K562 (cell line): ENCODE data around the gene NCOA1. TPM values are rescaled to one million over a fixed set of nuclear protein-coding genes. Genes with fewer than 3 reads are reported as not detected.

ENCODE experiments used
- ATAC-seq: fragments of 200-7000 bp; cut with Tn5 transposase; 3 replicates; pipeline ENCODE4 v1.9.1; 2020; ENCODE audit warnings: moderate library complexity
- BruUV-seq: library from RNA; stranded (reverse); fragments of 400-500 nt; replicated peaks from 2 replicates; lab custom pipeline; 2021; lab: Mats Ljungman, UMichigan
- CTCF ChIA-PET: fragments of 300-600 bp; formaldehyde crosslinking; extraction: SDS; loops from one replicate; lab custom pipeline; 2021; ENCODE audit warnings: low intra/inter-chr PET ratio; lab: Yijun Ruan, JAX
- POLR2A ChIA-PET: fragments of 300-600, 350-650 bp; sonication (Branson Sonifier 250); formaldehyde crosslinking; extraction: SDS; loops from one replicate; lab custom pipeline; 2021; ENCODE audit warnings: antibody characterized with exemption, inconsistent platforms; lab: Yijun Ruan, JAX
- DNase-seq, 4 experiments: peaks; one replicate each; pipeline versions ENCODE4 v3.0.0 to v3.0.0-alpha.2; 2011 to 2018; ENCODE audit warnings: low spot score in 3 of 4, mixed read lengths in 3 of 4; ENCODE audit errors: extremely low read depth in 1 of 4
- FAIRE-seq: peaks from 2 replicates; lab custom pipeline; 2011; peaks lifted over from hg19 to GRCh38; lab: Jason Lieb, UNC
- H2AFZ ChIP-seq: 2 replicates; pipeline ENCODE4 v1.6.0; 2011; ENCODE audit warnings: low read depth, low read length, control low read depth, inconsistent platforms
- H3K27ac ChIP-seq: fragments of 200-600 bp; 3 replicates; pipeline ENCODE4 v1.8.0; 2011; ENCODE audit warnings: low read depth, mild to moderate bottlenecking, control low read depth, inconsistent platforms, low read length, moderate library complexity, mixed read lengths; ENCODE audit errors: extremely low read depth
- H3K27me3 ChIP-seq, 2 experiments: fragments of 300-600 bp in 1 of 2; 2 replicates in 1 of 2; 3 replicates in 1 of 2; pipeline versions ENCODE4 v1.6.0 to v1.8.0; 2011; ENCODE audit warnings: inconsistent platforms in 2 of 2, low read length in 2 of 2, mild to moderate bottlenecking in 1 of 2, mixed read lengths in 1 of 2, moderate library complexity in 1 of 2; ENCODE audit not compliant: control insufficient read depth in 2 of 2, insufficient read depth in 2 of 2
- H3K36me3 ChIP-seq: fragments of 300-600 bp; 3 replicates; pipeline ENCODE4 v1.8.0; 2011; ENCODE audit warnings: mild to moderate bottlenecking, low read length, inconsistent platforms; ENCODE audit not compliant: control insufficient read depth, insufficient read depth
- H3K4me1 ChIP-seq, 2 experiments: fragments of 200-600 bp in 1 of 2; replicated peaks in 1 of 2; 2 replicates in 1 of 2; 3 replicates in 1 of 2; pipeline versions ENCODE4 v1.5.1 to v1.8.0; 2011; ENCODE audit warnings: inconsistent platforms in 2 of 2, low read length in 2 of 2, mild to moderate bottlenecking in 1 of 2, mixed read lengths in 1 of 2, moderate library complexity in 1 of 2; ENCODE audit not compliant: control insufficient read depth in 2 of 2, insufficient read depth in 2 of 2
- H3K4me2 ChIP-seq: 2 replicates; pipeline ENCODE4 v1.6.1; 2011; ENCODE audit warnings: low read length, control low read depth, inconsistent platforms, mixed read lengths; ENCODE audit not compliant: insufficient read depth
- H3K4me3 ChIP-seq: fragments of 200-600 bp; sonication (generic), shearing (Covaris generic); 2 replicates; pipeline ENCODE4 v1.5.1; 2016; ENCODE audit warnings: control low read depth, inconsistent platforms
- H3K79me2 ChIP-seq: fragments of 200-600 bp; 3 replicates; pipeline ENCODE4 v1.8.0; 2011; ENCODE audit warnings: low read length, inconsistent platforms; ENCODE audit not compliant: control insufficient read depth, insufficient read depth
- H3K9ac ChIP-seq, 2 experiments: 2 replicates each; pipeline versions ENCODE4 v1.6.0 to v1.6.1; 2011; ENCODE audit warnings: low read depth in 2 of 2, low read length in 2 of 2, control low read depth in 1 of 2, inconsistent platforms in 1 of 2, mild to moderate bottlenecking in 1 of 2, mixed read lengths in 1 of 2; ENCODE audit not compliant: insufficient read depth in 1 of 2
- H3K9me1 ChIP-seq: one replicate; pipeline ENCODE4 v1.6.0; 2011; ENCODE audit warnings: inconsistent platforms, mild to moderate bottlenecking, low read length, moderate library complexity; ENCODE audit not compliant: control insufficient read depth, insufficient read depth
- H3K9me3 ChIP-seq: replicated peaks from 2 replicates; pipeline ENCODE4 v1.5.1; 2011; ENCODE audit warnings: low read depth, low read length, inconsistent platforms; ENCODE audit not compliant: control insufficient read depth, insufficient read depth
- H4K20me1 ChIP-seq: replicated peaks from 2 replicates; pipeline ENCODE4 v1.6.1; 2011; ENCODE audit warnings: low read length, inconsistent platforms, mixed read lengths; ENCODE audit not compliant: control insufficient read depth, insufficient read depth
- BCL6 ChIP-seq: fragments of 250-450 bp; sonication (Bioruptor Pico); IDR thresholded peaks from 2 replicates; pipeline ENCODE4 v1.4.0; 2020
- BCOR ChIP-seq: fragments of 450-650 bp; IDR thresholded peaks from 2 replicates; pipeline ENCODE4 v1.6.1; 2016
- FOXP1 ChIP-seq: sonication (generic); formaldehyde crosslinking; IDR thresholded peaks from 2 replicates; pipeline ENCODE4 v1.8.0; 2022; ENCODE audit warnings: mild to moderate bottlenecking, missing genetic modification reagents
- FOXP4 ChIP-seq: sonication (generic); formaldehyde crosslinking; IDR thresholded peaks from 2 replicates; pipeline ENCODE4 v1.8.0; 2022; ENCODE audit warnings: mild to moderate bottlenecking, missing genetic modification reagents, borderline replicate concordance
- HMG20A ChIP-seq: fragments of 450-650 bp; formaldehyde crosslinking; conservative IDR thresholded peaks from 2 replicates; pipeline ENCODE4 v1.4.0; 2020; ENCODE audit warnings: mild to moderate bottlenecking, mixed read lengths
- JUND ChIP-seq, 2 experiments: IDR thresholded peaks; 2 replicates in 1 of 2; 3 replicates in 1 of 2; pipeline ENCODE4 v1.6.1; 2011; ENCODE audit warnings: borderline replicate concordance in 2 of 2, low read depth in 2 of 2, low read length in 2 of 2, improper control_type of control experiment in 1 of 2, missing biosample characterization in 1 of 2, missing genetic modification characterization in 1 of 2, missing genetic modification reagents in 1 of 2
- MAX ChIP-seq: sonication (generic); formaldehyde crosslinking; IDR thresholded peaks from 2 replicates; pipeline ENCODE4 v1.9.0; 2022; ENCODE audit warnings: mild to moderate bottlenecking, missing genetic modification reagents
- MED1 ChIP-seq: sonication (generic); formaldehyde crosslinking; IDR thresholded peaks from 2 replicates; pipeline ENCODE4 v1.8.1; 2023; ENCODE audit warnings: missing genetic modification reagents, borderline replicate concordance
- NFIC ChIP-seq: fragments of 450-650 bp; IDR thresholded peaks from 2 replicates; pipeline ENCODE4 v1.6.1; 2017; ENCODE audit warnings: mild to moderate bottlenecking, inconsistent platforms
- TCF15 ChIP-seq: fragments of 250-450 bp; sonication (Bioruptor Pico); IDR thresholded peaks from 2 replicates; pipeline ENCODE4 v1.8.0; 2022; ENCODE audit warnings: moderate library complexity, mild to moderate bottlenecking, inconsistent platforms
- TRIM28 ChIP-seq: fragments of 450-650 bp; IDR thresholded peaks from 2 replicates; pipeline ENCODE4 v1.6.1; 2017
- YBX1 ChIP-seq: fragments of 450-650 bp; IDR thresholded peaks from 2 replicates; pipeline ENCODE4 v1.7.1; 2016; ENCODE audit warnings: mild to moderate bottlenecking
- ZKSCAN3 ChIP-seq: fragments of 250-450 bp; sonication (Bioruptor Pico); IDR thresholded peaks from 2 replicates; pipeline ENCODE4 v1.4.0; 2020
- ZNF134 ChIP-seq: fragments of 250-450 bp; sonication (Bioruptor Pico); conservative IDR thresholded peaks from 2 replicates; pipeline ENCODE4 v1.4.0; 2020
- ZNF384 ChIP-seq: IDR thresholded peaks from 2 replicates; pipeline ENCODE4 v1.6.1; 2012; ENCODE audit warnings: low read depth, low read length, improper control_type of control experiment
- ZNF584 ChIP-seq: fragments of 200-800 bp; sonication (Bioruptor generic); IDR thresholded peaks from 2 replicates; pipeline ENCODE4 v1.6.1; 2016; ENCODE audit warnings: low read depth, mild to moderate bottlenecking, missing genetic modification characterization, missing compliant biosample characterization
- WGBS: fragments of 100-300 bp; shearing (Covaris generic); methylation state at CpG from one replicate; pipeline ENCODE4 v1.1.6; 2016; ENCODE audit warnings: low coverage, mixed read lengths; ENCODE audit not compliant: insufficient coverage; ENCODE audit errors: missing lambda C conversion rate; 5-methylcytosine and 5-hydroxymethylcytosine counted together
- in situ Hi-C: fragments of 300-500 bp; cut with MboI; formaldehyde crosslinking; loops from 4 replicates; pipeline ENCODE4 v1.15.0; 2018; ENCODE audit warnings: inconsistent platforms, mixed read lengths
- intact Hi-C: fragments of 100-400 bp; cut with micrococcal nuclease; formaldehyde crosslinking; loops from 2 replicates; pipeline ENCODE4 v1.14.2; 2022
- polyA plus RNA-seq, 8 experiments: library from polyadenylated mRNA; depleted of rRNA in 4 of 8; stranded (reverse) in 5 of 8; unstranded in 3 of 8; fragments of >200 nt; fragmentation: Nextera tagmentation in 2 of 8; fragmentation: Illumina TruSeq in 1 of 8; extraction: Ambion mirVana in 2 of 8; extraction: Trizol in 1 of 8; gene quantifications; 2 replicates each; pipeline versions ENCODE4 v1.2.1 to v1.2.3, GENCODE V29; 2011 to 2014; ENCODE audit warnings: inconsistent platforms in 1 of 8, missing spikeins in 1 of 8
- total RNA-seq, 7 experiments: library from RNA; depleted of rRNA in 6 of 7; stranded (reverse); fragments of >200 nt in 6 of 7; fragmentation: Illumina TruSeq in 2 of 7; extraction: Trizol in 2 of 7; gene quantifications; 2 replicates each; pipeline versions ENCODE4 v1.2.1 to v1.2.3, GENCODE V29; 2011 to 2021; ENCODE audit warnings: low replicate concordance in 1 of 7

NCOA1 gene
- total and polyA plus RNA-seq, 9 of the 15 experiments (the other 6 are each of a cell fraction or from before 2014, with no cell fraction given), result 4.9 to 25.7 (median 17.0) TPM

- no peak for ATAC-seq
- Histone ChIP-seq H3K27me3 (no peaks in the 10 kb centered on the region), H2AFZ (no peak overlapping the region), H3K79me2 (no peaks in the 10 kb centered on the region), H3K4me1 (no peaks in the 10 kb centered on the region), H4K20me1 (no peaks in the 10 kb centered on the region), H3K36me3 (no peaks in the 10 kb centered on the region; the same call in 1 of the 3 replicates), H3K9ac (no peak overlapping the region), H3K4me2 (no peak overlapping the region), H3K4me3 (no peak overlapping the region), H3K27ac (no peak overlapping the region), H3K9me3 (no peaks in the 10 kb centered on the region), H3K9me1 (no peaks in the 10 kb centered on the region)
- BruUV-seq, result no TSS peak
- in situ Hi-C loops (no loop called here), intact Hi-C loops (no loop called here)
- ChIA-PET CTCF (no interaction called here), POLR2A (no interaction called here)
- DNase-seq, result no peak
- FAIRE-seq, result no peak
- WGBS, result 84% methylated on average over 4 of the region's 4 CpGs
- TF ChIP-seq HMG20A, result no peak
- no peak for TF ChIP-seq NFIC
- no peak for TF ChIP-seq MED1 (CRISPR knock-in tag)
- TF ChIP-seq ZNF584 (CRISPR knock-in tag), result no peak
- no peak for TF ChIP-seq JUND (IDR thresholded peaks at IDR 0.05; ENCODE audit: borderline replicate concordance, low read depth, low read length)
- TF ChIP-seq JUND (tag; IDR thresholded peaks at IDR 0.05; ENCODE audit: borderline replicate concordance, low read depth, low read length), result no peak
- TF ChIP-seq ZNF134 (CRISPR knock-in tag), result no peak
- no peak for TF ChIP-seq TRIM28
- no peak for TF ChIP-seq BCOR
- no peak for TF ChIP-seq MAX (CRISPR knock-in tag)
- no peak for TF ChIP-seq YBX1
- no peak for TF ChIP-seq FOXP1
- TF ChIP-seq FOXP4 (CRISPR knock-in tag), result no peak
- no peak for TF ChIP-seq TCF15 (CRISPR knock-in tag)
- no peak for TF ChIP-seq ZKSCAN3 (CRISPR knock-in tag)
- TF ChIP-seq ZNF384, result no peak
- no peak for TF ChIP-seq BCL6
Observed at GRCh38 chr2:24676493-24676892, 185.4 kb downstream of the NCOA1 start.
